Upper lobe of right lung (tissue), 1 donor: ENCODE results near the gene DRAM1. TPM values are rescaled to one million over a fixed set of nuclear protein-coding genes. Genes with fewer than 3 reads are reported as not detected.

Experiments used
- ATAC-seq: fragments of 200-7000 bp; cut with Tn5 transposase; one replicate; pipeline ENCODE4 v1.9.1; 2020; ENCODE audit warnings: mild to moderate bottlenecking, moderate library complexity
- DNase-seq: peaks from one replicate; pipeline ENCODE4 v3.0.0-alpha.2; 2020
- H3K27ac ChIP-seq: fragments of 200-600 bp; one replicate; pipeline ENCODE4 v1.8.0; 2022
- H3K27me3 ChIP-seq: fragments of 200-600 bp; one replicate; pipeline ENCODE4 v1.8.0; 2022; ENCODE audit warnings: mild to moderate bottlenecking
- H3K36me3 ChIP-seq: fragments of 200-600 bp; one replicate; pipeline ENCODE4 v1.8.0; 2022
- H3K4me1 ChIP-seq: fragments of 200-600 bp; one replicate; pipeline ENCODE4 v1.8.0; 2022
- H3K4me3 ChIP-seq: fragments of 200-600 bp; one replicate; pipeline ENCODE4 v1.8.0; 2022; ENCODE audit warnings: mild to moderate bottlenecking
- H3K9me3 ChIP-seq: fragments of 200-600 bp; one replicate; pipeline ENCODE4 v1.8.0; 2022
- intact Hi-C: fragments of 100-400 bp; cut with DNase I; formaldehyde crosslinking; loops from one replicate; pipeline ENCODE4 v1.11.0; 2022
- total RNA-seq: library from RNA; stranded (reverse); fragmentation: NEBNext Ultra II Directional; extraction: Animal tissue kit (Norgen Biotek cat#: 25700); gene quantifications from one replicate; pipeline ENCODE4 v1.2.1, GENCODE V29; 2021
- TF ChIP-seq, protein P1 (sequence below): fragments of 200-600 bp; IDR thresholded peaks from one replicate; pipeline ENCODE4 v1.8.0; 2022; ENCODE audit warnings: antibody characterized with exemption
- donor health status: DM: no; HTN: yes; CAD: no; lungs with severe emphysema.

The DRAM1 gene
- total RNA-seq, 1 donor from 2014 or later = 162 TPM

DNA sequence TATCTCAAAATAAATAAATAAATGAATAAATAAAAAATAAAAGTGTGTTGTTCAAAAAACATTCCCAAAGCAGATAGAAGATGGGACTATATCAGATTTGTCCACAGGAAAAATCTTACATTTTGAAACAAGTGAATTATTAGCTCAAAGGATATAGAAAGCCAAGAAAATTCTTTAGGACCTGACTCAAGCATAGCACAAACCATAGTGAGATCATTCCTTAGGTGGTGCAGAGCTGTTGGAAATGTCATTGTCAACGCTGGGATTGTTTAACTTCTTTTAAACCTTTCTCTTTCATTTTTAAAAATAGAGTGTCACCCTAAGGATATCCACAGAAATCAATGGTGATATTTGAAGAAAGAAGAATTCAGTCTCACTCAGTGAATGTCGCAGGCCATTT lies 43.5 kb downstream of the DRAM1 start:
- no peak for DNase-seq
- H3K4me3 ChIP-seq = no peak overlapping the region
- no peak overlapping the region for H3K27ac ChIP-seq
- no peak for ATAC-seq
- TF ChIP-seq, protein P1, sequence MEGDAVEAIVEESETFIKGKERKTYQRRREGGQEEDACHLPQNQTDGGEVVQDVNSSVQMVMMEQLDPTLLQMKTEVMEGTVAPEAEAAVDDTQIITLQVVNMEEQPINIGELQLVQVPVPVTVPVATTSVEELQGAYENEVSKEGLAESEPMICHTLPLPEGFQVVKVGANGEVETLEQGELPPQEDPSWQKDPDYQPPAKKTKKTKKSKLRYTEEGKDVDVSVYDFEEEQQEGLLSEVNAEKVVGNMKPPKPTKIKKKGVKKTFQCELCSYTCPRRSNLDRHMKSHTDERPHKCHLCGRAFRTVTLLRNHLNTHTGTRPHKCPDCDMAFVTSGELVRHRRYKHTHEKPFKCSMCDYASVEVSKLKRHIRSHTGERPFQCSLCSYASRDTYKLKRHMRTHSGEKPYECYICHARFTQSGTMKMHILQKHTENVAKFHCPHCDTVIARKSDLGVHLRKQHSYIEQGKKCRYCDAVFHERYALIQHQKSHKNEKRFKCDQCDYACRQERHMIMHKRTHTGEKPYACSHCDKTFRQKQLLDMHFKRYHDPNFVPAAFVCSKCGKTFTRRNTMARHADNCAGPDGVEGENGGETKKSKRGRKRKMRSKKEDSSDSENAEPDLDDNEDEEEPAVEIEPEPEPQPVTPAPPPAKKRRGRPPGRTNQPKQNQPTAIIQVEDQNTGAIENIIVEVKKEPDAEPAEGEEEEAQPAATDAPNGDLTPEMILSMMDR = no peak
- intact Hi-C loops = no loop called here
- H3K36me3 ChIP-seq = peaks cover 30% of the 10 kb centered on the region
- H3K4me1 ChIP-seq = peaks cover 8% of the 10 kb centered on the region
- H3K9me3 ChIP-seq = no peaks in the 10 kb centered on the region
- no peaks in the 10 kb centered on the region for H3K27me3 ChIP-seq

DNA sequence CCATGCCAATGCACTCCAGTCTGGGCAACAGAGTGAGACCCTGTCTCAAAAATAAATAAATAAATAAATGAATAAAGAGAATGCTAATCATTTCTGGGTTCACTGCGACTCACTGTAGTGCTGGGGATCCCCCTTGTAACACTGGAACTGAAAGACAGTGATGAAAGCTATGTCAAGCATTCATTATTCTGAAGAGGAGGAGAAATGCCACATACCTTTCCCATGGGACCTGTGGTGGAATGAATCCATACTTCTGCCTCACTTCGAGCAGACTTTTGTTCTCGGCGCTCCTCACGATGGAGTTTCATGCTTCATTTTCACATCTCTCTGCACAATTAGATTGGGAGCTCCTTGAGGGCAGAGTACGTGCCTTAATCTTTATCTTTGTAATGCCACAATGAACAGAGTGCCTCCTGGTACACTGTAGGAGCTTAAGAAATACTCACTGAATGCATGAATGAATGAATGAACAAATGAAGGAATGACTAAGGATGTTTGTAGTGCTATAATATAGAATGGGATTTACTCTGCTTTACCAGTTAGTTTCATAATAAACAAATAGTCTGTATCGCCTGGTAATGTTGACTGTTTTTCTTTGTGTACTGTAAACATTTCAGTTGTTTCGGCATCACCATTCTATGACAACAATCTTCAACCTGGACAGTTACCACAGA lies 45.8 kb downstream of the DRAM1 start:
- TF ChIP-seq, protein P1 = no peak
- Histone ChIP-seq H3K27ac (no peak overlapping the region), H3K27me3 (no peaks in the 10 kb centered on the region), H3K36me3 (peaks cover 24% of the 10 kb centered on the region), H3K4me3 (no peak overlapping the region), H3K9me3 (no peaks in the 10 kb centered on the region), H3K4me1 (peaks cover 8% of the 10 kb centered on the region)
- intact Hi-C loops = no loop called here
- ATAC-seq (no peak), DNase-seq (no peak)

DNA sequence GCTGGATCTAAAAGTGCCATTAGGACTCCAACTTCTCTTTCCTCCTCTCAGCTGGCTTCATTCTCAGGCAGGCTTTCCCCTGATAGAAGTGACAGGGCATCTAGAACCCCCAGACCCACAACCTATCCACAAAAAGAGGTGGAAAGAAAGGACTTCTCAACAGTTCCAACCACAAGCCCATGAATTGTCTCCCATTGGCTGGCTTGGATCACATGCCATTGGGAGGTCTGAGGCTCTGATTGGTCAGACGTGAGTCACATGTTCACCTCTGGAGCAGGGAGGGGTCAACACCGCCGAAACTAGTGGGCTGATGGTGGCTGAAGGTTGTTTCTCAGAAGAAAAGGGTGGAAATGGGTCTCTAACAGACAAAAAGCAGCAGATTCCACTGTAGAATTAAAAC lies 47.2 kb downstream of the DRAM1 start:
- Histone ChIP-seq H3K4me1 (peaks cover 7% of the 10 kb centered on the region), H3K36me3 (peaks cover 21% of the 10 kb centered on the region), H3K27ac (peak overlapping the region; percentile 19), H3K27me3 (no peaks in the 10 kb centered on the region), H3K4me3 (no peak overlapping the region), H3K9me3 (no peaks in the 10 kb centered on the region)
- intact Hi-C loops = no loop called here
- peak; percentile 24 for ATAC-seq
- TF ChIP-seq, protein P1 = no peak
- DNase-seq = no peak

DNA sequence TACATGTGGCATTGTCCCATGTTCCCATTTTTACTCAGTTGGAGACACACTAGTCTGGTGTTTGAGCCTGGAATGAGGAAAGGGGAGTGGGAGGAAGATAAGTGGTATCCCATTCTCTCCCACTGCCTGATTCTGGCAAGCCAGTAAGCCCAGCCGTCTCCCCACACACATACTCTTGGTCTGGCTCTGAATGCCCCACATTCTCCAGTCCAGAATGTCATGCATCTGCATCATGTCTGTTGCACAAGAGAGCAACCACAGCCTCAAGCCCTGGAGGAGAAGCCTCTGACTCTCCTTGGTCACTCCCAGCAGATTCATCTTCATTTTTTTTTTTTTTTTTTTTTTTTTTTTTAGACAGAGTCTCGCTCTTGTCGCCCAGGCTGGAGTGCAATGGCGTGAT lies 48.0 kb downstream of the DRAM1 start:
- intact Hi-C loops = no loop called here
- Histone ChIP-seq H3K27ac (no peak overlapping the region), H3K4me3 (no peak overlapping the region), H3K36me3 (peaks cover 21% of the 10 kb centered on the region), H3K4me1 (peaks cover 4% of the 10 kb centered on the region), H3K27me3 (no peaks in the 10 kb centered on the region), H3K9me3 (no peaks in the 10 kb centered on the region)
- TF ChIP-seq, protein P1 = no peak
- DNase-seq (no peak), ATAC-seq (peak; percentile 89)

DNA sequence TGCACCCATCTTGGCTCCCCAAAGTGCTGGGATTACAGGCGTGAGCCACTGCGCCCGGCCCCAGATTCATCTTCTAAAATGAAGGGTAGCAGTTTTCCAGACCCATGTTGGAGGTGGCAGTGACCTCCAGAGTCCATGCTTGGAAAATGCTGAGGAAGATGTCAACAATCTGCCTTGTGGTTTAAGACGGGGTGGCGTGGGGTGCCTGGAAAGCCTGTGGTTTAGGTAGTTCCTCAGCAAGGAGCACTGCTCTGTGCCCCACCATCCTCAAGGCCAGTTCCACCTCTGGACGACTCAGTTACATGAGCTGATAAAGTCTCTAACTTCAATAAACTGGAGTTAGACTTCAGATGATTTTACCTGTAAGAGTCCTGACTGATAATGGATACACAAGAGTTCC lies 48.6 kb downstream of the DRAM1 start:
- no peaks in the 10 kb centered on the region for H3K9me3 ChIP-seq
- peaks cover 4% of the 10 kb centered on the region for H3K4me1 ChIP-seq
- intact Hi-C loops = no loop called here
- no peak overlapping the region for H3K4me3 ChIP-seq
- ATAC-seq (peak; percentile 79), DNase-seq (peak; percentile 70)
- no peaks in the 10 kb centered on the region for H3K27me3 ChIP-seq
- peaks cover 18% of the 10 kb centered on the region for H3K36me3 ChIP-seq
- peak overlapping the region; percentile 48 for H3K27ac ChIP-seq
- TF ChIP-seq, protein P1 = no peak

DNA sequence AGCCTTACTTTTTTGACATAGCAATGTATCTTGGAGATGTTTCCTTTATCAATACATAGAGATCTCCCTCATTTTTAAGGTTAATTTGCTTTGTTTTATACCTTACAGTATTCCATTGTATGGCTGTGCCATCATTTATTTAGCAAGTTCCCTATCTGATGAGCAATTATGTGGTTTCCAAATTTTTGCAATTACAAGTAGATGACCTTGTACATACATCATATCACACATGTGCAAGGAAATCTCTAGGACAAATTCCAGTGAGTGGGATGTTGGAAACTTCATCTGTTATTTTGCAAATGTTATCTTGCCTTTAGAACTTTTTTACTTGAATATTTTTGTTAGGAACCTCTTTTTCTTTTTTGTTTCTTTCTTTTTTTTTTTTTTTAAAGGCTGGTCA lies 49.7 kb downstream of the DRAM1 start:
- TF ChIP-seq, protein P1 = no peak
- ATAC-seq (no peak), DNase-seq (no peak)
- Histone ChIP-seq H3K36me3 (peaks cover 7% of the 10 kb centered on the region), H3K9me3 (no peaks in the 10 kb centered on the region), H3K4me3 (no peak overlapping the region), H3K27me3 (no peaks in the 10 kb centered on the region), H3K4me1 (peaks cover 4% of the 10 kb centered on the region), H3K27ac (no peak overlapping the region)
- intact Hi-C loops = no loop called here
